PC-9 (cell line): ENCODE results near the gene MX2. TPM values are rescaled to one million over a fixed set of nuclear protein-coding genes. Genes with fewer than 3 reads are reported as not detected.

Experiments
- BruUV-seq: library from RNA; stranded (reverse); fragments of 400-500 nt; replicated peaks from 2 replicates; lab custom pipeline; 2021; lab: Mats Ljungman, UMichigan
- CTCF ChIA-PET: fragments of 300-600 bp; sonication (Branson Sonifier 250); formaldehyde crosslinking; loops from one replicate; lab custom pipeline; 2022; ENCODE audit warnings: antibody characterized with exemption; lab: Charles Lee
- POLR2A ChIA-PET: fragments of 300-600 bp; sonication (Branson Sonifier 250); formaldehyde crosslinking; loops from one replicate; lab custom pipeline; 2022; ENCODE audit warnings: antibody characterized with exemption; ENCODE audit not compliant: unreplicated experiment; lab: Charles Lee
- DNase-seq, 2 experiments: peaks; one replicate each; pipeline versions ENCODE4 v3.0.0 to v3.0.0-alpha.2; 2015 to 2022; ENCODE audit warnings: mixed read lengths in 1 of 2
- H2AFZ ChIP-seq: fragments of 200-600 bp; sonication (generic); 2 replicates; pipeline ENCODE4 v1.8.1; 2017; ENCODE audit warnings: antibody characterized with exemption
- H3F3A ChIP-seq: fragments of 200-600 bp; sonication (generic); 2 replicates; pipeline ENCODE4 v1.8.1; 2017; ENCODE audit warnings: antibody characterized with exemption, mild to moderate bottlenecking, low read depth; ENCODE audit not compliant: insufficient read depth
- H3K27ac ChIP-seq: fragments of 200-600 bp; sonication (generic); 2 replicates; pipeline ENCODE4 v1.6.1; 2016; ENCODE audit warnings: mixed run types
- H3K27me3 ChIP-seq: fragments of 200-600 bp; sonication (generic); 2 replicates; pipeline ENCODE4 v1.6.1; 2016; ENCODE audit warnings: low read depth, mixed run types; ENCODE audit not compliant: insufficient read depth
- H3K36me3 ChIP-seq: fragments of 200-600 bp; sonication (generic); 2 replicates; pipeline ENCODE4 v1.6.1; 2016; ENCODE audit warnings: low read depth, mixed run types
- H3K4me1 ChIP-seq: fragments of 200-600 bp; sonication (generic); replicated peaks from 2 replicates; pipeline ENCODE4 v1.6.1; 2016; ENCODE audit warnings: mixed run types; ENCODE audit not compliant: insufficient read depth
- H3K4me2 ChIP-seq: fragments of 200-600 bp; sonication (generic); 2 replicates; pipeline ENCODE4 v1.6.1; 2017; ENCODE audit warnings: mixed run types
- H3K4me3 ChIP-seq: fragments of 200-600 bp; sonication (generic); 2 replicates; pipeline ENCODE4 v1.6.1; 2016; ENCODE audit warnings: mixed run types
- H3K79me2 ChIP-seq: fragments of 200-600 bp; sonication (generic); 2 replicates; pipeline ENCODE4 v1.6.1; 2017; ENCODE audit warnings: low read depth, mixed run types
- H3K9me2 ChIP-seq: fragments of 200-600 bp; sonication (generic); 2 replicates; pipeline ENCODE4 v1.8.1; 2017; ENCODE audit warnings: mild to moderate bottlenecking; ENCODE audit not compliant: insufficient read depth
- H3K9me3 ChIP-seq: fragments of 200-600 bp; sonication (generic); 2 replicates; pipeline ENCODE4 v1.8.1; 2016; ENCODE audit warnings: low read depth; ENCODE audit not compliant: insufficient read depth
- H4K20me1 ChIP-seq: fragments of 200-600 bp; sonication (generic); 2 replicates; pipeline ENCODE4 v1.8.1; 2017; ENCODE audit not compliant: insufficient read depth
- EZH2 ChIP-seq: fragments of 200-600 bp; sonication (generic); IDR thresholded peaks from 2 replicates; pipeline ENCODE4 v1.8.0; 2017; ENCODE audit warnings: antibody characterized with exemption, low read depth
- intact Hi-C: fragments of 100-400 bp; cut with micrococcal nuclease; formaldehyde crosslinking; loops from one replicate; pipeline ENCODE4 v1.10.0; 2022; ENCODE audit not compliant: unreplicated experiment
- total RNA-seq: library from RNA; stranded (reverse); gene quantifications from 2 replicates; pipeline ENCODE4 v1.2.3, GENCODE V29; 2021
- TF ChIP-seq, protein P1 (sequence below): fragments of 200-600 bp; sonication (generic); conservative IDR thresholded peaks from 2 replicates; pipeline ENCODE4 v1.6.1; 2017; ENCODE audit warnings: mixed run types, antibody characterized with exemption, mild to moderate bottlenecking, moderate library complexity

The MX2 gene
- total RNA-seq, 1 experiment from 2014 or later, result 2.5 TPM

DNA sequence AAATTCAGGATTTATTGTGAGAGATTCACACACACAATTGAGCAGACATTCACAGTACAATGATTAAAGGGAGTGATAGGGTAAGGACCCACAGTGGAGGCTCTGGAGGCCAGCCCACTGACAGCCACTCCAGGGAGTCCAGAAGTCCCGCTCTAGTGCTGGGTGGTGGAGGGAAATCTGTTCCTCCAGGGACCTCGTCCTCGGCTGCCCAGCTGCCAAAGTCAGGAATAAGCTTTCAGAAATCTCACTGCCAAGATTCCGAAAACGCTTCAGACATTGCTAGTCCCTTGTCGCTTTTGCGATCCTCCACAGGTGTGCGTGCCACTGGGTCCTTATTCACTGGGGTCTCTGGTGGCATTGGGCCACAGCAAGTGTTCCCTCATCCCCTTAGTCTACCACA is 66.5 kb downstream of the MX2 start:
- Histone ChIP-seq H3K4me1 (no peaks in the 10 kb centered on the region), H3K79me2 (no peaks in the 10 kb centered on the region), H3K36me3 (no peaks in the 10 kb centered on the region), H2AFZ (no peak overlapping the region), H3K27ac (no peak overlapping the region), H3K9me2 (no peaks in the 10 kb centered on the region), H3K27me3 (no peaks in the 10 kb centered on the region), H4K20me1 (no peaks in the 10 kb centered on the region), H3K4me3 (no peak overlapping the region), H3F3A (no peaks in the 10 kb centered on the region), H3K9me3 (no peaks in the 10 kb centered on the region), H3K4me2 (no peak overlapping the region)
- intact Hi-C loops, result no loop called here
- DNase-seq, result no peak
- POLR2A ChIA-PET, result no interaction called here
- no TSS peak for BruUV-seq
- CTCF ChIA-PET, result no interaction called here
- TF ChIP-seq, protein P1, sequence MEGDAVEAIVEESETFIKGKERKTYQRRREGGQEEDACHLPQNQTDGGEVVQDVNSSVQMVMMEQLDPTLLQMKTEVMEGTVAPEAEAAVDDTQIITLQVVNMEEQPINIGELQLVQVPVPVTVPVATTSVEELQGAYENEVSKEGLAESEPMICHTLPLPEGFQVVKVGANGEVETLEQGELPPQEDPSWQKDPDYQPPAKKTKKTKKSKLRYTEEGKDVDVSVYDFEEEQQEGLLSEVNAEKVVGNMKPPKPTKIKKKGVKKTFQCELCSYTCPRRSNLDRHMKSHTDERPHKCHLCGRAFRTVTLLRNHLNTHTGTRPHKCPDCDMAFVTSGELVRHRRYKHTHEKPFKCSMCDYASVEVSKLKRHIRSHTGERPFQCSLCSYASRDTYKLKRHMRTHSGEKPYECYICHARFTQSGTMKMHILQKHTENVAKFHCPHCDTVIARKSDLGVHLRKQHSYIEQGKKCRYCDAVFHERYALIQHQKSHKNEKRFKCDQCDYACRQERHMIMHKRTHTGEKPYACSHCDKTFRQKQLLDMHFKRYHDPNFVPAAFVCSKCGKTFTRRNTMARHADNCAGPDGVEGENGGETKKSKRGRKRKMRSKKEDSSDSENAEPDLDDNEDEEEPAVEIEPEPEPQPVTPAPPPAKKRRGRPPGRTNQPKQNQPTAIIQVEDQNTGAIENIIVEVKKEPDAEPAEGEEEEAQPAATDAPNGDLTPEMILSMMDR, result no peak
- TF ChIP-seq EZH2, result no peak

DNA sequence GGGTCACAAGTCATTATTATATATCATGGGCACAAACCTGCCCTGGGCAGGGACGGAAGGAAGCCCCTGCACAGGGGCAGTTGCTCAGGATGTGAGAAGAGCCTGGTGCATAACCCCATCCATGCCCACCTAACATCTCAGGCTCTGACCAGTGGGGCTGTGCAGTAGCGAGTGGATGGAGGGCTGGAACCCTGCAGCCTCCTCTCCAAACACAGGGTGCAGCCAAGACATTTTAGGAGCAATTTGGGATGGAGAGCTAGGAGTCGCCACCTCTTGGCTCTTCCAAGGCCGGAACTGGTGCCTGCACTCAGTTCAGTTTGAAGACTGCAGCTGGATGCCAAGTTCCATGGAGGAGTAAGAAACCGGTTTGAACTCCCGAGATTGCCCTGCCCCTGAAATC is 67.0 kb downstream of the MX2 start:
- Histone ChIP-seq H3K27ac (no peak overlapping the region), H3F3A (no peaks in the 10 kb centered on the region), H4K20me1 (no peaks in the 10 kb centered on the region), H3K4me2 (no peak overlapping the region), H3K9me2 (no peaks in the 10 kb centered on the region), H3K36me3 (no peaks in the 10 kb centered on the region), H3K9me3 (no peaks in the 10 kb centered on the region), H3K79me2 (no peaks in the 10 kb centered on the region), H2AFZ (no peak overlapping the region), H3K27me3 (no peaks in the 10 kb centered on the region), H3K4me1 (no peaks in the 10 kb centered on the region), H3K4me3 (no peak overlapping the region)
- intact Hi-C loops, result no loop called here
- TF ChIP-seq EZH2, result no peak
- TF ChIP-seq, protein P1, result no peak
- POLR2A ChIA-PET, result no interaction called here
- CTCF ChIA-PET, result no interaction called here
- no TSS peak for BruUV-seq
- DNase-seq, result no peak

DNA sequence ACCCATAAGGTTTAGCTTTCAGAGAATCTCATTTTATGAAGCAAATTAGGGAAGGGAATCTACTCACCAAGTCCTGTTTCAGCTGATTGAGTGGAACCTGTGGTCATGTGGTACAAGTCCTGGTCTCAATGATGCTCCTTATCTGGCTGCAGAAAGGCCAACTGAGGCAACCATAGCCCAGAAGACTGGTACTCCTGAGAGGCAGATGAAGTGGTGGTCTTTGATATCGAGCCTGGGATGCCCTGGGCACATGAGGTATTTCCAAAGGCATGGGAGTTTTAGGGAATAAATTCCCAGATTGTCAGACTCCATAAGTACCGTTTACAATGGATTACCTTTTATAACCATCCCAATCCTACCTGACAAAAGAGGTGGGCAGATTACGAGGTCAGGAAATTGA is 67.5 kb downstream of the MX2 start:
- ChIA-PET CTCF (no interaction called here), POLR2A (no interaction called here)
- TF ChIP-seq, protein P1, result no peak
- no peak for TF ChIP-seq EZH2
- Histone ChIP-seq H3K9me3 (no peaks in the 10 kb centered on the region), H3K4me1 (no peaks in the 10 kb centered on the region), H3K79me2 (no peaks in the 10 kb centered on the region), H2AFZ (no peak overlapping the region), H4K20me1 (no peaks in the 10 kb centered on the region), H3K9me2 (no peaks in the 10 kb centered on the region), H3K36me3 (no peaks in the 10 kb centered on the region), H3K4me2 (no peak overlapping the region), H3F3A (no peaks in the 10 kb centered on the region), H3K27me3 (no peaks in the 10 kb centered on the region), H3K27ac (no peak overlapping the region), H3K4me3 (no peak overlapping the region)
- no TSS peak for BruUV-seq
- no peak for DNase-seq
- intact Hi-C loops, result no loop called here
